ENCODE results near the gene CLOCK.

Gene CLOCK

GRCh38 chr4:55475394-55476243 is 71.1 kb downstream of the CLOCK start:
- no peak for DNase-seq (ENCODE audit: low read depth in 2 of 2)

- no peak for DNase-seq (ENCODE audit: low read depth in 2 of 2)
These were observed 76.7 kb downstream of the CLOCK start for GRCh38 chr4:55469979-55470378.

- DNase-seq (ENCODE audit: low read depth in 2 of 2): no peak
These were observed 78.0 kb downstream of the CLOCK start for GRCh38 chr4:55468724-55469123.

- DNase-seq (ENCODE audit: low read depth in 2 of 2): no peak
These were observed 80.7 kb downstream of the CLOCK start for GRCh38 chr4:55466001-55466400.

GRCh38 chr4:55458611-55459010 is 88.1 kb downstream of the CLOCK start:
- no peak for DNase-seq (ENCODE audit: low read depth in 2 of 2)

GRCh38 chr4:55458164-55458563 is 88.5 kb downstream of the CLOCK start:
- no peak for DNase-seq (ENCODE audit: low read depth in 2 of 2)

GRCh38 chr4:55450566-55450965 is 96.1 kb downstream of the CLOCK start:
- no peak for DNase-seq (ENCODE audit: low read depth in 2 of 2)

GRCh38 chr4:55447831-55448230 is 98.9 kb downstream of the CLOCK start:
- no peak for DNase-seq (ENCODE audit: low read depth in 2 of 2)

GRCh38 chr4:55447108-55447708 is 99.5 kb downstream of the CLOCK start:
- no peak for DNase-seq (ENCODE audit: low read depth in 2 of 2)

- no peak for DNase-seq (ENCODE audit: low read depth in 2 of 2)
These were observed 100.2 kb downstream of the CLOCK start for GRCh38 chr4:55446578-55446922.

- no peak for DNase-seq (ENCODE audit: low read depth in 2 of 2)
These were observed 100.7 kb downstream of the CLOCK start for GRCh38 chr4:55445921-55446577.

- DNase-seq (ENCODE audit: low read depth in 2 of 2): no peak
These were observed 101.9 kb downstream of the CLOCK start for GRCh38 chr4:55444827-55445226.

GRCh38 chr4:55442541-55442940 is 104.2 kb downstream of the CLOCK start:
- DNase-seq (ENCODE audit: low read depth in 2 of 2): no peak

GRCh38 chr4:55440786-55441185 is 105.9 kb downstream of the CLOCK start:
- DNase-seq (ENCODE audit: low read depth in 2 of 2): no peak

- no peak for DNase-seq (ENCODE audit: low read depth in 2 of 2)
These were observed 107.7 kb downstream of the CLOCK start for GRCh38 chr4:55439023-55439422.

- DNase-seq (ENCODE audit: low read depth in 2 of 2): no peak
These were observed 108.4 kb downstream of the CLOCK start for GRCh38 chr4:55438314-55438713.

- no peak for DNase-seq (ENCODE audit: low read depth in 2 of 2)
These were observed 108.9 kb downstream of the CLOCK start for GRCh38 chr4:55437823-55438222.

GRCh38 chr4:55437356-55437796 is 109.3 kb downstream of the CLOCK start:
- DNase-seq (ENCODE audit: low read depth in 2 of 2): no peak

- DNase-seq (ENCODE audit: low read depth in 2 of 2): peak in 1 of 2 donors; percentile 10
These were observed 111.4 kb downstream of the CLOCK start for GRCh38 chr4:55435141-55435841.

- DNase-seq (ENCODE audit: low read depth in 2 of 2): no peak
These were observed 114.9 kb downstream of the CLOCK start for GRCh38 chr4:55431710-55432336.

GRCh38 chr4:55424791-55425190 is 121.9 kb downstream of the CLOCK start:
- DNase-seq (ENCODE audit: low read depth in 2 of 2): no peak

- no peak for DNase-seq (ENCODE audit: low read depth in 2 of 2)
These were observed 130.5 kb downstream of the CLOCK start for GRCh38 chr4:55416176-55416575.
